G401 (cell line): ENCODE data around the gene RNF141. TPM values are rescaled to one million over a fixed set of nuclear protein-coding genes. Genes with fewer than 3 reads are reported as not detected.

ENCODE experiments used
- DNase-seq: peaks from one replicate; pipeline ENCODE4 v3.0.0-alpha.2; 2015; ENCODE audit warnings: low spot score
- in situ Hi-C: cut with HindIII; loops from 2 replicates; pipeline ENCODE4 v1.10.0; 2016; ENCODE audit warnings: low sequenced_read_pairs, mixed read lengths
- total RNA-seq: library from RNA; depleted of rRNA; stranded (reverse); fragments of >200 nt; shearing (Covaris generic); gene quantifications from 2 replicates; pipeline ENCODE4 v1.2.3, GENCODE V29; 2014; rRNA removed

The RNF141 gene
- total RNA-seq, 1 experiment from 2014 or later = 27.7 TPM

- no peak for DNase-seq
- in situ Hi-C loops = no loop called here
Observed at GRCh38 chr11:10462746-10463300, 78.2 kb downstream of the RNF141 start.

Other genes with a start within 250 kb of the RNF141 start
- 35.9 and 67.9 TPM in 2 replicates for gene SBF2, start 247.0 kb downstream of the RNF141 start, total RNA-seq
- 209 and 276 TPM in 2 replicates for gene ADM, start 236.1 kb downstream of the RNF141 start, total RNA-seq
- 0.54 and 1.8 TPM in 2 replicates for gene AMPD3, start 85.9 kb downstream of the RNF141 start, total RNA-seq
- gene LYVE1, start 27.5 kb upstream of the RNF141 start, total RNA-seq = not detected in 2 replicates
- gene IRAG1, start 152.6 kb upstream of the RNF141 start, total RNA-seq = 3.9 and 4.1 TPM in 2 replicates
- gene CTR9, start 210.1 kb upstream of the RNF141 start, total RNA-seq = 16.7 and 34.0 TPM in 2 replicates